CD4-positive, alpha-beta T cell treated with Interferon gamma for 1 hour (primary cell): Measurements from ENCODE around the gene WDR6.

Experiments
- DNase-seq: peaks from one replicate; pipeline ENCODE4 v3.0.0-alpha.2; 2020

WDR6 gene, protein sequence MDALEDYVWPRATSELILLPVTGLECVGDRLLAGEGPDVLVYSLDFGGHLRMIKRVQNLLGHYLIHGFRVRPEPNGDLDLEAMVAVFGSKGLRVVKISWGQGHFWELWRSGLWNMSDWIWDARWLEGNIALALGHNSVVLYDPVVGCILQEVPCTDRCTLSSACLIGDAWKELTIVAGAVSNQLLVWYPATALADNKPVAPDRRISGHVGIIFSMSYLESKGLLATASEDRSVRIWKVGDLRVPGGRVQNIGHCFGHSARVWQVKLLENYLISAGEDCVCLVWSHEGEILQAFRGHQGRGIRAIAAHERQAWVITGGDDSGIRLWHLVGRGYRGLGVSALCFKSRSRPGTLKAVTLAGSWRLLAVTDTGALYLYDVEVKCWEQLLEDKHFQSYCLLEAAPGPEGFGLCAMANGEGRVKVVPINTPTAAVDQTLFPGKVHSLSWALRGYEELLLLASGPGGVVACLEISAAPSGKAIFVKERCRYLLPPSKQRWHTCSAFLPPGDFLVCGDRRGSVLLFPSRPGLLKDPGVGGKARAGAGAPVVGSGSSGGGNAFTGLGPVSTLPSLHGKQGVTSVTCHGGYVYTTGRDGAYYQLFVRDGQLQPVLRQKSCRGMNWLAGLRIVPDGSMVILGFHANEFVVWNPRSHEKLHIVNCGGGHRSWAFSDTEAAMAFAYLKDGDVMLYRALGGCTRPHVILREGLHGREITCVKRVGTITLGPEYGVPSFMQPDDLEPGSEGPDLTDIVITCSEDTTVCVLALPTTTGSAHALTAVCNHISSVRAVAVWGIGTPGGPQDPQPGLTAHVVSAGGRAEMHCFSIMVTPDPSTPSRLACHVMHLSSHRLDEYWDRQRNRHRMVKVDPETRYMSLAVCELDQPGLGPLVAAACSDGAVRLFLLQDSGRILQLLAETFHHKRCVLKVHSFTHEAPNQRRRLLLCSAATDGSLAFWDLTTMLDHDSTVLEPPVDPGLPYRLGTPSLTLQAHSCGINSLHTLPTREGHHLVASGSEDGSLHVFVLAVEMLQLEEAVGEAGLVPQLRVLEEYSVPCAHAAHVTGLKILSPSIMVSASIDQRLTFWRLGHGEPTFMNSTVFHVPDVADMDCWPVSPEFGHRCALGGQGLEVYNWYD

DNA sequence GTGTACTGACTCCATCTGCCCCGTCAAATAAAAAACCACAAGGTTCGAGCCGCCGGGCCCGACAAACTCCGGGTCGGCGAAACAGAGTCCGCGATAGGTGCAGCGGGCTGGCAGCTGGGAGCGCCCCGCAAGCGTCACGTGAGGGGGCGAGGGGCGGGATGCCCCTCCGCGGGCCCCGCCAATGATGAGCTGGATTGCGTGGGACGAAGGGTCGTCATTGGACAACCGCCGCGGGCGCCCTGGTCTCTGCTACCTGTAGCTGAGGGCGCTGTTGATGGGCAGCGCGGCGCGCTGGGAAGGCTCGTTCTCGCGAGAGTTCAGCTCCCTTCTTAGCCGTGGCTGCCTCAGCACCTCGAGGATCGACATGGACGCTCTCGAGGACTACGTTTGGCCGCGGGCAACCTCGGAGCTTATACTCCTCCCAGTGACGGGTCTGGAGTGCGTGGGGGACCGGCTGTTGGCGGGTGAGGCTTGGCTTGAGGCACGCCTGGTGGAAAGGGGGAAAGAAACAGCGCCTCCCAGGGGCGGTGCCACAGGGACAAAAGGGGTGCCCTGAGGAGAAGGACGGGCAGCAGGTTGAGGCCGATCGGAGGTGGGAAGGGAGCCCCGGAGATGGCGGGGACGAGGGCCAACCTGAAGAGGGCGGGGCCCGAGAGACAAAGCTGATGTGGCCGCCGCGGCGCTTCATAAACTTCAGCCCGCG lies at the start of gene WDR6:
Gene WDR6 (plus strand): TSS at position 324 of the 703 bp plus-strand sequence. CDS start 41 bp downstream, at position 365.
- peak; percentile 98 for DNase-seq

DNA sequence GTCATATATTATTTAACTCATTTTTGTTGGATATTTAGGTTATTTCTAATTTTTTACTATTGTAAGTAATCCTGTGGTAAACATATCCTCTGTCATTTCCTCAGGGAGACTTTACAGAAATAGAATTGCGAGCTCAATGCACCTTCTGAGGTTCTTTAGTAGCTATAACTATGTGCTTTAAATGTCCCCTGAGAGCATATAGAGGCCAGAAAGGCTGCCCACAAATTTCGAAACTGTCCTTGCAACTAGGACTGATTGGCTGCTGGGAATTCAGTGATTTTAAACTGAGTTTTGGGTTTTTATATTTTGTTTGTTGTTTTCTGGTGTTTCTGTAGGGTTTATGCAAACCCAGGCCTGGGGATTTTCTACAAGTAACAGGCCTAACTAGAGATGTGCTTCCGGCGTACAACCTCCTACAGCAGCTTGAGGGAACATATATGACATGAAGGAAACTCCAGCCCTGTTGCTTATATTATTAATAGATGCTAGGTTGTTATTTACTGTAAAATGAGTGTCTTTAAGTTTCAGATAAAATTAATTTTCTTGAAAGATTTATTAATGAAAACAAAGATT lies 46.3 kb upstream of the WDR6 start:
- no peak for DNase-seq

DNA sequence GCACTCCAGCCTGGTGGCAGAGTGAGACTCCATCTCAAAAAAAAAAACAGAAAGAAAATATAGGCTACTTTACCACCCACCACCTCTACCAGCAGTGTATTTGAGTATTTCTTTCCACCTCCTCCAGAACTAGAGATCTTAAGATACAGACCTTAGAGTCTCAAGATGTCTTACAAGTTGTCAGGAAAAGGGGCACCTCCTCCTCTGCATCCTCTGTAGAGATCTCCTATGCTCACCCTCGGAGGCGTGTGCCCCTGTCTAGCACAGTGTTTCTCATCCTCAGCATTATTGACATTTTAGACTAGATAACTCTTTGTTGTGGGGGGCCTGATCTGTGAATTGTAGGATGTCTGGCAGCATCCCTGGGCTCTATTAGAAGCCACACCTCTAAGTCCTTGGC lies 44.9 kb upstream of the WDR6 start:
- no peak for DNase-seq

DNA sequence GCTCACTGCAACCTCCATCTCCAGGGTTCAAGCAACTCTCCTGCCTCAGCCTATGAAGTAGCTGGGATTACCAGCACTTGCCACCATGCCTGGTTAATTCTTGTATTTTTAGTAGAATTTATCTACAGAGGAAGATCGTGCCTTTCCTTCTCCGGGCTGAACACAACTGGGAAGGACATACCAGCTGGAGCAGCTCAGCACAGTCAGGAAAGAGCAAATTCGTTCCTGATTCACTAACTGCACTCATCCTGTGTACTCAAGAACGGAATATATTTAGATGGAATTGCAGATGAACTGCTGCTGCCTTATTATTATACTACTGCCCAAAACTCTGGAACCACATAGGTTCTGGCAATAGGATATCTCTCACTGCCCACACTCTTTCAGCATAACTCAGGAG lies 44.3 kb upstream of the WDR6 start:
- DNase-seq: no peak

DNA sequence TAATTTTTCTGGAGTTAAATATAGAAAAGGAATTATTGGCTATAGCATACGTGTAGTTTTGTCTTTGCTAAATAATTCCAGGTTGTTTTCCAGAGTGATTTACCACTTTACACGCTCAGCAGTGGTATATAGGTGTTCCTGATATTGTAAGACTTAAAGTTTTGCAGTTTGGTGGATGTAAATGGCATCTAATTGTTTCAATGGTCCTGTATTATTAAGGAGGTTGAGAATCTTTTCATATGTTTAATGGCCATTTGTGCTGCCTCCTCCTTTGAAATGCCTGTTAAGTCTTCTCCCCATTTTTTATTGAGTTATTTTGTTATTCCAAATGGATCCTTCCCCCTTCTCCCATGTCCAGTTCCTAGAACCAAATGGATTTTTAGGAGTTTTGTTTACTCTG lies 43.6 kb upstream of the WDR6 start:
- no peak for DNase-seq

DNA sequence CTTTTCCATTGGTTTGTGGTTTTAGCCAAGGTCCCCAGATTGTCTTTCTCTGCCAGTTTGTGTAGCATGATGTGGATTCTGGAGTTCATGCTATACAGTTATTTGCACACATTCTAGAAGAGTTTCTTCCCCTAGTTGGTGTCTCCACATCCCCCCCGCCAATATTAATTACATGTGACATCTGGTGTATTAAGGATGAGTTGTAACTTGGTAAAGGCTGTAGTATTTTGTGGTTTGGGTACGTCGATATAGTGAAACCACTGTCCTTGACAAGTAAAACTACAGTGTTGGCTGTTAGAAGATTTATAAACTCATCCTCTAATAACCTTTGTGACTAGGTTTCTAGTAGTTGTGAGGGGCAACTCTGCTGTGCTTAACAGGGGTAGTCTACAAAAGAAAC lies 40.8 kb upstream of the WDR6 start:
- DNase-seq: no peak

DNA sequence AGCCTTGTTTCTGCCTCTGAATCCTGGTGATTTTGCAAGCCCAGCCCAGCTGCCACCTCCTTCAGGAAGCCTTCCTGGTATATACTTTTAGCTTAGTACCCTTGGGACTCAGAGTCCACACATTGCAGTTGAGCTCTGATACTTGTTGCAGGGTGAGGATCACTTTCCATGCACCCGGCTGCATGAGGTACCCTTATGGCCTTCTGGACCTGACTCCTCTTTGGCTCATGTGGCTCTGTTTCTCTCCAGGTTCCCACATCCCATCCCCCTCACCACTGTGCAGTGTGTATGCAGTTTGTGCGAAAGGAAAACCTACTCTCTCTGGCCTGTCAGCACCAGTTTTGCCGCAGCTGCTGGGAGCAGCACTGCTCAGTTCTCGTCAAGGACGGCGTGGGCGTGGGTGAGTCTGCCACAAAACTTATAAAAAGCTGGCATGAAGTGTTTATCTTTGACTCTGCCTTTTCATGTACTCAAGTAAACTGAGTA lies 40.3 kb upstream of the WDR6 start:
- DNase-seq: no peak

DNA sequence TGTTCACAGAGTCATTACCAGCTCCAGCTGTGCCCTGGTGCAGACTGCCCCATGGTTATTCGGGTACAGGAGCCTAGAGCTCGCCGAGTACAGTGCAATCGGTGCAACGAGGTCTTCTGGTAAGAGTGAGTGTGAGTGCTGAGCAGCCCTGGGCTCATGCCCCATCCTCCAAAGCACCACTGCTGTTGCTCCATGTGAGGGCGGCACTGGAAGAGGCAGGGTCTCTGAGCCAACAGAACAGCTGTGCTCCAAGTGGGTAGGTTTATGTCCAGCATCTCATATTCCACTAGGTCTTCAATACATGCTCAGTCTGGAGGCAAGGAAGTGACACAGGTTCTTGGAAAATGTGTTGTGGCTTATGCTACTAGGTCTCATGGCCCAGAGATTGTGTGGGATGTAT lies 36.6 kb upstream of the WDR6 start:
- no peak for DNase-seq

DNA sequence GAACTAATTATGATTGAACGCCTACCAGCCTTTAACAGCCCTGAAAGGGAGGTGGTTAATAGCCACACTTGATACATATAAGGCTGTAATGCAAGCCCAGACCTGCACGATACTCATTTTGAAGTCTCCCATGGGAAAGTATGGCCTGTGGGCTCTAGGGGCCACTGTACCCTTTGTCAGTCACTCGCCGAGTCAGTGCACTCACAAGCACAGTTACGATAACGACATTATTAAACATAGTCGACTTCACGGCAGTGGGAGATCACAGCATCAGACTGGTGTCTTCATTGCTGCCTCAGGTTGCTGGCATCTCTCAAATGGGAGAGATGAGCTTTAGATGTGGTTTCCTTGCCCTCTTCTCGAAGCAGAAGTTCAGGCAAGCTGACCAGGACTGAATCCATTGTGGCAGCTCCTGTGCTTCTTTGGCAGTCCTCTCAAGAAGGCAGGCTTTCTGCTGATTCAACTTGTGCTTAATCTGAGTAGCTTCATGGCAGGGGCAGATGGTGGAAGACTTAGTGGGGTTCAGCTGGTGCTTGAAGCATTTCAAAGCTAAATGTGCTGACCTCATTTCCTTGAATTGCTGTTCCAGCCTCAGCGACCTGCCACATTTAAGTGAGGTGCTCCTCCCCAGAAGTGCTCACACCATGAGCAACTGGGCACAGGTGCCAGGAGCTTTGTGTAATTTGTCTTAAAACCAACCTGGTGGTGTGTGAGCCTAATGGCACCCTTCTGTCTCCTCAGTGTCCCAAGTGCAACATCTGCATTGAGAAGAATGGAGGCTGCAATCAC lies 32.9 kb upstream of the WDR6 start:
- DNase-seq: no peak

DNA sequence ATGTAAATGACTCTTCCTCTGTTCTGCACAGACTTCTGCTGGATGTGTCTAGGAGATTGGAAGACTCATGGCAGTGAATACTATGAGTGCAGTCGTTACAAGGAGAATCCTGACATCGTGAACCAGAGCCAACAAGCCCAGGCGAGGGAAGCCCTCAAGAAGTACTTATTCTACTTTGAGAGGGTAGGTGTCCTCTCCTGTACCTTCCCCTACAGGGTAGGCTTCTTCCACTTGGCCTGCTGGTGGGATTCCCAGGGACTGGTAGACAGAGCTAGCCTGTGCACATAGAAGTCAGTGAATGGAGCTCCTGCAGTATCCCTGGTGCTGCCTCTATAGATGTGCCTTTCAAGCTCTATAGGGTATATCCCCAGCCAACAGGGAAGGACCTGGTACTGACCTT lies 27.7 kb upstream of the WDR6 start:
- no peak for DNase-seq

DNA sequence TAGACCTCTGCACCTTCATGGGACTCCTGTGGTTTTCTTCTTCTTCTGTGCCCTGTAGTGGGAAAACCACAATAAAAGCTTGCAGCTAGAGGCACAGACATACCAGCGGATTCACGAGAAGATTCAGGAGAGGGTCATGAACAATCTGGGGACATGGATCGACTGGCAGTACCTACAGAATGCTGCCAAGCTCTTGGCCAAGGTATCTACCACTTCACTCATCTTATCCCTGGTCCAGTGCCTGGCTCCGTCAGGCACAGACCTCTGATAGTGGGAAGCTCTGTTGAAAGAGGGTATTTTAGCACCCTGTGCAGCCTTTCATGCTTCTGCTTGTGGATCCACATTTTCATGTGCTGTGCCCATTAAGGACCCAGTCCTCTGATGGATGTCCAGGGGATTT lies 26.9 kb upstream of the WDR6 start:
- no peak for DNase-seq

DNA sequence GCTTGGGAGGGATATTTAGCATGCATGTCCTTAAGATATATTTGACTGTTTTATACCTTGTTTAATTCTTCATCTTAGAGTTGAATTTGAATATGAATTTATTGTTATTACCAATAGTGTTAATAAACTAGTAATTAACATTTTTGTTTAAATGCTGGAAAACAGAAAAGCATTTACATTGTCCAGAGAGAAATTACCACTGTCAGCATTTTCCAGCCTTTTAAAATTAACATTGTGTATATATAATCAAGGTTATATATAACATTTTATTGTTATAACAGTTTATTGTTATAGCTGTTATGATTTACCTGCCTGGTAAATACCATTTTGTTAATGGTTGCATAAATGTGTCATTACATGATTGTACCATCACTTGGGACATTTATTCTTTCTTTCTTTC lies 25.2 kb upstream of the WDR6 start:
- no peak for DNase-seq

DNA sequence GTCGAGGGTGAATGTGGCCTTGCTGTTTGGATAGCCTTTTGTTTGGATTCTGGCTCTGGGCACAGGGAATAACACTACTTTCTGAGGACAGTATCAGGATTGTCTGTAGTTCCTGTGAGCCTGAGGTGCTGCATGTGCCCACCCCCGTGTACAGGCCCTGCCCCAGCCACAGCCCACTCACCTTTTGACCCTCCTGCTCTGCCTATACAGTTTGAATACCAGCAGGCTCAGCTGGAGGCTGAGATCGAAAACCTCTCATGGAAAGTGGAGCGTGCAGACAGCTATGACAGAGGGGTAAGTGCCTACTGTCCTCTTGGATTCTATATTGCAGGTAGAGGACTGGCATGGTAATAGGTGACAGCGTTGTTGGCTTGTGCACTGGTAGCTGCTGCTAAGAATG lies 24.5 kb upstream of the WDR6 start:
- no peak for DNase-seq

DNA sequence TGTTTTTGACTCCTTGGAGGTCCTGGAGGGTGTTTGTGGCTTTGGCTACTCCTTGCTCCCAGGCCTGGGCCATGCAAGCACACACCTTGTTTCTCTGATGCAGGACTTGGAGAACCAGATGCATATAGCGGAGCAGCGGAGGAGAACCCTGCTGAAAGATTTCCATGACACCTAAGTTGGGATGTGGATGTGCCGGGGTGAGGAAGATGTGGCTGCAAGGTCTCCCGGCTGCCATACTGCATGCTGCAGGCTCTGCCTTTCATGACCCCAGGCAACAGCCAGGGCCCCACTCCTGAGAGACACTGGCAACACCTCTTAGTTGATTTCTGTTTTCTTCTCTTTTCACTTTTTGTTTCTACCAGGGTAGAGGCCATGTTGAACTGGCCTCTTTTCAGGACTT lies 24.1 kb upstream of the WDR6 start:
- no peak for DNase-seq

DNA sequence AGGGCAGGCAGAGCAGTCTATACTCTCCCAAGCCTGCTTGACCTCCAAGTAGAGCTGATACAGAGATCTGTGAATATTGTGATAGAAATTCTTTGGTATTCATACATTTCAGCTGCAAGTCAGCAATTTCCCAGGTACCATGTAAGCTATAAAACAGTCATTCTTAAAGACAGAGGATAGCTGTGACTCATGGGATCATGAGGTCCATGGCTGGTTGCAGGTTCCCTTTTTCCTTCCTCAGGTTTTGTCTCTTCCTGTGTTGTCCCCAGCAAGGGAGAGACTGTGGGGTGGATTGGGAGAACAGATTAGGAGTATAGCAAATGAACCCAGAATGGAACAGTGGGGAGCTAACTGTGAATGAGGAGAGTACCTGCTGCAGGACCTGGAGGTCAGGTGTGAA lies 22.5 kb upstream of the WDR6 start:
- no peak for DNase-seq

DNA sequence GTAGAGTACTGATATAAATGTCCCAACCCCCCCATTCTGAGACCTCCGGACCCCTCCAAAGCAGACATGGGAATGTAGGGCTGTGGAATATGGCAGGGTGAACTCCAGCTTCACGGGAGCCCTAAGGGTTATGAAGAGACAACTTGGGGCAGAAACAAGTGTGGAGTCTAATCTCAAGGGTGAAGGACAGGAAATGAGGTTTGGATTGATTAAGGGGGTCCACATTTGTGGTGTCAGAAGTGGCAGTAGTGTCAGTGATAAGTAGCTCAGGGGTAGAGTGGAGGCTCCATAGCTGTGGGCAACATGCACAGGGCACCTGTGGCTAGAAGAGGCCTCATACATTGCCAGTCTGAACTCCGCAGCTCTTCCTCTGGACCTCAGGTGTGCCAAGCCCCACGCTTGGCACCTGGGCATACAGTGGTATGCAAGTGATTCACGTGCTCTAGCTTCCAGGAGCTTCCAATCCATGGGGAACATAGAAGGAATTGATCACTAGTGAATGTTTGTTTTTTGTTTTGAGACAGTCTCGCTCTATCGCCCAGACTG lies 21.3 kb upstream of the WDR6 start:
- DNase-seq: no peak

DNA sequence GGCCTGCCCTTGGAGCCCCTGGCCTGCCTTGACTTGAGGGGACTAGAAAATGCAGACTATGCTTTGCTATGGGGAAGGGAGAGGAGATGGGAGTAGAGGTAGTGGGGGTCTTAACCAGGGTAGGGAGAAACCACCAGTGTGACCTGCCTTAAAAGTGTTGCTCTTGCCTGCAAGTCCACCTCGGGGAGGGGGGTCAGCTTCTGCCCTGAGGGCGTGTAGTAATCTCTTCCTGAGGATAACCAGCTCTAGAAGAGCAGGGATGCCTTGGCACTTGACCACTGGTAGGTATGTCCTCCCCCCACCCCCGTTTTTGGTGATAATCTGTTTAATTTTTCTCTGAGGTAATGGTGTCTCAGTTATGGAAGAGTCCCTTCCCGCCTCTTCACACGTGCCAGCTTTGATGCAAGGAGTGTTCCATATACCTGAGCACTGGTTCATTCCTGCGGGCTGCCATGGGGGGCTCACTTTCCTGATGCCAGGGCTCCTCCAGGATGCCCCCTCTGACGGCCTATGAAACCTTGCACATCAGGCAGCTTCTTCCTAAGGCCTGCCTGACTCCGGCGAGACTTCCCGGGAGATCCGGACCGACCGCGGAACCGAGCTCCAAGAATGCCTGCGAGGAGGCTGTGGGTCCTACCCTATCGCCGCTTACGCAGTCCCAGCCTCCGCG lies 17.9 kb upstream of the WDR6 start:
- DNase-seq: no peak

DNA sequence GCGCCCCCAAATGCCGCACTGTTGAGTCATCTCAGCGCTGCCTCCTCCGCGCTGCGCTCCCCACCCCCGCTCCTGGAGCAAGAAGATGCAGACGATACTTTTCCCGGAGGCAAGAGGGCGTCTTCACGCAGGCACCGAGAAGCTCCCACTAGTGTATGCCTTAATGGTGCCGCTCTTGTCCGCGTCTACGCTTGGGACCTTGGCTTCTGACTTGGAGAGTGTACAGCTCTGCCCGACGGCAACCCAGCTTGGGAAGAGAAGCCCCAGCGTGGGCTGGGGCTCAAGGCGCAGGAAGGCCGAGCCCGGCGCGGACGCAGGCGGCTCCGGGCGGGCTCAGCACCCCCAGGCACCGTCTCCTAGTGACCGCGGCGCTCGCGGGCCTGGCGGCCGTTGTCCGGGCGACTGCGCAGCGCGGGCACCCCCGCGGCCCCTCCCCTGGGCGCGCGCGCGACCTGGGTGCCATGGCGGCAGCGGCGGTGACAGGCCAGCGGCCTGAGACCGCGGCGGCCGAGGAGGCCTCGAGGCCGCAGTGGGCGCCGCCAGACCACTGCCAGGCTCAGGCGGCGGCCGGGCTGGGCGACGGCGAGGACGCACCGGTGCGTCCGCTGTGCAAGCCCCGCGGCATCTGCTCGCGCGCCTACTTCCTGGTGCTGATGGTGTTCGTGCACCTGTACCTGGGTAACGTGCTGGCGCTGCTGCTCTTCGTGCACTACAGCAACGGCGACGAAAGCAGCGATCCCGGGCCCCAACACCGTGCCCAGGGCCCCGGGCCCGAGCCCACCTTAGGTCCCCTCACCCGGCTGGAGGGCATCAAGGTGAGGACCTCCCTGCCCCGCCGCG lies 17.2 kb upstream of the WDR6 start, which contains the start of gene P4HTM:
Gene P4HTM (plus strand): TSS at position 446 of the 840 bp plus-strand sequence. CDS start 16 bp downstream, at position 462.
- peak; percentile 58 for DNase-seq

DNA sequence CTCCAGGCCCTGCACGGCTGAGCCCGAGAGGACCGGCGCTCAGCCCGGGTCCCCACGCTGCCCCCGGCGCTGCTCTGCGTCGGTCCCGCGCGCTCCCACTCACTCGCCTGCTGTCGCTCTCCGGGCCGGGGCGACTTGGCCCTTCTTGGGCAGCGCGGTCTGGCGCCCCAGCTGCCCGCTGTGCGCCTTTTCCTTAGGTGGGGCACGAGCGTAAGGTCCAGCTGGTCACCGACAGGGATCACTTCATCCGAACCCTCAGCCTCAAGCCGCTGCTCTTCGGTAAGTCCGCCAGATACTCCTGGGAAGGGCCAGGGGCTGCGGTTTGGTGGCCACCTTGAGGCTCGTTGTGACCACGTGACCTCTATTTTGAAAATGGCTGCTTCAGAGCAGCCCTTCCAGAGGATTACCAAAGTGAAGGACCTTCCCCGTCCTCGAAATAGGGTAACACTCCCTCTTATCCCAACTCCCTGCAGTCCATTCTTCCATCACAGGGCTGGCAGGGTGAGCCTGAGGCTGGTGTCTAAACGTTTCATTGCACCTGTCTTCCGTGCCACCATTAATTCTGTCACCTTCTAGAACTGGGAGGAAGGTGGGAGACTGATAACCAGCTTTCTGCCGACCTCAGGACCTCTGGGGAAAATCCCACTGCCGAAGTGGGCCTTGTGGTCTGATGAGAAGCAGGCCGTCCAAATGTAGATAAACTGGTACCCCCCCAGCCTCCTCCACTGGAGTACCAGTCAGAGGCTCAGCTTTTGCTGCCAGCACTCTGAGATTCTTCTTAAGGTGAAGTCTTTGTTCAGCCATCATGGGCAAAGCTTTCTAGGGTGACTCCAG lies 16.3 kb upstream of the WDR6 start:
- DNase-seq: no peak
